H9 (cell line): ENCODE measurements around the gene MS4A14. TPM values are rescaled to one million over a fixed set of nuclear protein-coding genes. Genes with fewer than 3 reads are reported as not detected.

Experiments used
- DNase-seq: peaks from one replicate; pipeline ENCODE4 v3.0.0-alpha.2; 2017
- H2AFZ ChIP-seq: one replicate; pipeline ENCODE4 v1.6.1; 2013; ENCODE audit warnings: mild to moderate bottlenecking, low read length, control low read depth, moderate library complexity
- H2AK5ac ChIP-seq: 2 replicates; pipeline ENCODE4 v1.6.1; 2013; ENCODE audit warnings: low read length, control low read depth, mixed read lengths; ENCODE audit not compliant: insufficient read length
- H2BK120ac ChIP-seq: one replicate; pipeline ENCODE4 v1.6.1; 2013; ENCODE audit warnings: low read depth, mild to moderate bottlenecking, low read length, control low read depth, inconsistent platforms; ENCODE audit not compliant: poor library complexity, severe bottlenecking
- H2BK12ac ChIP-seq: 2 replicates; pipeline ENCODE4 v1.6.1; 2013; ENCODE audit warnings: low read length, control low read depth, mixed read lengths, low read depth; ENCODE audit not compliant: insufficient read length
- H2BK15ac ChIP-seq: 2 replicates; pipeline ENCODE4 v1.6.1; 2013; ENCODE audit warnings: low read depth, low read length, control low read depth
- H2BK20ac ChIP-seq: one replicate; pipeline ENCODE4 v1.6.1; 2013; ENCODE audit warnings: low read depth, mild to moderate bottlenecking, low read length, control low read depth, inconsistent platforms; ENCODE audit not compliant: poor library complexity, severe bottlenecking
- H2BK5ac ChIP-seq: 2 replicates; pipeline ENCODE4 v1.6.1; 2013; ENCODE audit warnings: low read length, control low read depth, mixed read lengths; ENCODE audit not compliant: insufficient read length
- H3K14ac ChIP-seq: 2 replicates; pipeline ENCODE4 v1.6.1; 2013; ENCODE audit warnings: low read length, control low read depth; ENCODE audit not compliant: insufficient read depth
- H3K18ac ChIP-seq: 2 replicates; pipeline ENCODE4 v1.6.1; 2013; ENCODE audit warnings: low read depth, mild to moderate bottlenecking, mixed read lengths, low read length, control low read depth; ENCODE audit not compliant: insufficient read length
- H3K23ac ChIP-seq: 2 replicates; pipeline ENCODE4 v1.6.1; 2013; ENCODE audit warnings: low read length, control low read depth, mixed read lengths, low read depth; ENCODE audit not compliant: insufficient read length
- H3K23me2 ChIP-seq: 2 replicates; pipeline ENCODE4 v1.6.1; 2013; ENCODE audit warnings: low read depth, mild to moderate bottlenecking, mixed read lengths, low read length, control low read depth; ENCODE audit not compliant: insufficient read length, poor library complexity, severe bottlenecking
- H3K27ac ChIP-seq: 2 replicates; pipeline ENCODE4 v1.5.1; 2013; ENCODE audit warnings: low read length, control low read depth, mixed read lengths, low read depth; ENCODE audit not compliant: insufficient read length
- H3K27me3 ChIP-seq: 2 replicates; pipeline ENCODE4 v1.6.1; 2013; ENCODE audit warnings: low read length, control low read depth, inconsistent platforms; ENCODE audit not compliant: insufficient read depth
- H3K4ac ChIP-seq: 2 replicates; pipeline ENCODE4 v1.6.1; 2013; ENCODE audit warnings: low read depth, mild to moderate bottlenecking, control low read depth, inconsistent platforms, low read length, moderate library complexity
- H3K4me1 ChIP-seq: 2 replicates; pipeline ENCODE4 v1.6.1; 2013; ENCODE audit warnings: low read length, control low read depth, inconsistent platforms; ENCODE audit not compliant: insufficient read depth
- H3K4me2 ChIP-seq: 2 replicates; pipeline ENCODE4 v1.6.1; 2013; ENCODE audit warnings: low read length, control low read depth, mixed read lengths; ENCODE audit not compliant: insufficient read length, insufficient read depth
- H3K56ac ChIP-seq: 2 replicates; pipeline ENCODE4 v1.6.1; 2013; ENCODE audit warnings: low read depth, mild to moderate bottlenecking, mixed read lengths, low read length, control low read depth; ENCODE audit not compliant: insufficient read length
- H3K79me1 ChIP-seq: 2 replicates; pipeline ENCODE4 v1.6.1; 2013; ENCODE audit warnings: low read depth, mild to moderate bottlenecking, moderate library complexity, low read length, control low read depth, inconsistent platforms; ENCODE audit not compliant: insufficient read depth, poor library complexity, severe bottlenecking
- H3K79me2 ChIP-seq: 2 replicates; pipeline ENCODE4 v1.6.1; 2013; ENCODE audit warnings: low read length, control low read depth, inconsistent platforms; ENCODE audit not compliant: insufficient read depth
- H3K9ac ChIP-seq: 2 replicates; pipeline ENCODE4 v1.6.1; 2013; ENCODE audit warnings: low read length, control low read depth, mixed read lengths; ENCODE audit not compliant: insufficient read length; ENCODE audit errors: extremely low read depth
- H3K9me3 ChIP-seq: one replicate; pipeline ENCODE4 v1.6.1; 2013; ENCODE audit warnings: low read depth, low read length, inconsistent platforms; ENCODE audit not compliant: control insufficient read depth
- H3T11ph ChIP-seq: one replicate; pipeline ENCODE4 v1.6.1; 2013; ENCODE audit warnings: mild to moderate bottlenecking, low read length, control low read depth, inconsistent platforms
- H4K20me1 ChIP-seq: one replicate; pipeline ENCODE4 v1.6.1; 2013; ENCODE audit not compliant: control insufficient read depth, insufficient read length, insufficient read depth
- H4K5ac ChIP-seq: 2 replicates; pipeline ENCODE4 v1.6.1; 2013; ENCODE audit warnings: low read depth, mild to moderate bottlenecking, mixed read lengths, low read length, control low read depth; ENCODE audit not compliant: insufficient read length
- H4K8ac ChIP-seq: replicated peaks from 2 replicates; pipeline ENCODE4 v1.6.1; 2013; ENCODE audit warnings: low read length, control low read depth, mixed read lengths, low read depth; ENCODE audit not compliant: insufficient read length
- H4K91ac ChIP-seq: 2 replicates; pipeline ENCODE4 v1.6.1; 2013; ENCODE audit warnings: low read depth, mild to moderate bottlenecking, moderate library complexity, mixed read lengths, low read length, control low read depth; ENCODE audit not compliant: insufficient read length
- H3K27ac Mint-ChIP-seq, 3 experiments: 2 replicates in 2 of 3; 3 replicates in 1 of 3; pipeline ENCODE4 v1.8.0; 2020 to 2021; ENCODE audit warnings: mixed read lengths in 3 of 3, mild to moderate bottlenecking in 1 of 3, moderate library complexity in 1 of 3
- H3K27me3 Mint-ChIP-seq: 2 replicates; pipeline ENCODE4 v1.8.0; 2021; ENCODE audit warnings: low read depth, mild to moderate bottlenecking, moderate library complexity, mixed read lengths
- H3K36me3 Mint-ChIP-seq, 3 experiments: 2 replicates in 2 of 3; 3 replicates in 1 of 3; pipeline ENCODE4 v1.8.0; 2020 to 2021; ENCODE audit warnings: low read depth in 3 of 3, mixed read lengths in 3 of 3; ENCODE audit not compliant: insufficient read depth in 1 of 3
- H3K4me1 Mint-ChIP-seq, 2 experiments: 2 replicates each; pipeline ENCODE4 v1.8.0; 2020; ENCODE audit warnings: mixed read lengths in 2 of 2
- H3K4me3 Mint-ChIP-seq, 2 experiments: 2 replicates in 1 of 2; 3 replicates in 1 of 2; pipeline ENCODE4 v1.8.0; 2020 to 2021; ENCODE audit warnings: mild to moderate bottlenecking in 2 of 2, mixed read lengths in 2 of 2, moderate library complexity in 1 of 2
- H3K9me3 Mint-ChIP-seq, 2 experiments: 2 replicates in 1 of 2; 3 replicates in 1 of 2; pipeline ENCODE4 v1.8.0; 2020; ENCODE audit warnings: mild to moderate bottlenecking in 2 of 2, mixed read lengths in 2 of 2, moderate library complexity in 1 of 2
- CTCF ChIP-seq: fragments of 200-600 bp; sonication (generic); conservative IDR thresholded peaks from 3 replicates; pipeline ENCODE4 v1.8.0; 2021; ENCODE audit warnings: antibody characterized with exemption, mild to moderate bottlenecking
- WGBS: extraction: QIAGEN DNeasy Blood & Tissue Kit; methylation state at CpG from one replicate; pipeline ENCODE4 v1.1.7; 2013; ENCODE audit warnings: missing lambda C conversion rate, low lambda C conversion rate, mixed read lengths; ENCODE audit not compliant: insufficient read length; ENCODE audit errors: extremely low coverage; 5-methylcytosine and 5-hydroxymethylcytosine counted together
- total RNA-seq: library from RNA; stranded (reverse); gene quantifications from 2 replicates; pipeline ENCODE4 v1.2.1, GENCODE V29; 2021

The MS4A14 gene
- total RNA-seq, 1 experiment from 2014 or later = not detected

GRCh38 chr11:60367009-60367408 lies 29.2 kb upstream of the MS4A14 start:
- H4K5ac ChIP-seq = no peak overlapping the region
- no peak overlapping the region for H3K4me2 ChIP-seq
- H3T11ph ChIP-seq = no peak overlapping the region
- H2AK5ac ChIP-seq = no peak overlapping the region
- no peaks in the 10 kb centered on the region for H3K27me3 ChIP-seq
- H3K4ac ChIP-seq = no peak overlapping the region
- H3K23ac ChIP-seq = no peak overlapping the region
- H3K9ac ChIP-seq = no peak overlapping the region
- Mint-ChIP-seq H3K9me3 (peaks cover 9 to 13% of the 10 kb centered on the region in 2 experiments; a peak in 4 of 5 replicates), H3K36me3 (peaks cover 2 to 28% (median 12%) of the 10 kb centered on the region in 3 experiments; a peak in 5 of 7 replicates), H3K4me3 (no peak overlapping the region), H3K27ac (no peak overlapping the region), H3K4me1 (peaks cover 42 to 59% of the 10 kb centered on the region in 2 experiments), H3K27me3 (no peaks in the 10 kb centered on the region; the same call in 1 of the 2 replicates)
- WGBS = no CpG with 5 or more reads among the region's 2 CpGs
- H3K56ac ChIP-seq = no peak overlapping the region
- H3K79me1 ChIP-seq = no peaks in the 10 kb centered on the region
- H2AFZ ChIP-seq = no peak overlapping the region
- no peak overlapping the region for H2BK120ac ChIP-seq
- H3K4me1 ChIP-seq = peaks cover 6% of the 10 kb centered on the region; the same call in 1 of the 2 replicates
- no peak overlapping the region for H2BK12ac ChIP-seq
- H2BK15ac ChIP-seq = no peak overlapping the region
- no peak overlapping the region for H2BK5ac ChIP-seq
- no peak overlapping the region for H3K18ac ChIP-seq
- no peak for TF ChIP-seq CTCF
- no peaks in the 10 kb centered on the region for H3K23me2 ChIP-seq
- H4K91ac ChIP-seq = no peak overlapping the region
- H2BK20ac ChIP-seq = no peak overlapping the region
- no peak overlapping the region for H3K27ac ChIP-seq
- H4K8ac ChIP-seq = no peak overlapping the region
- no peaks in the 10 kb centered on the region for H4K20me1 ChIP-seq
- H3K14ac ChIP-seq = no peak overlapping the region
- no peaks in the 10 kb centered on the region for H3K9me3 ChIP-seq
- H3K79me2 ChIP-seq = no peaks in the 10 kb centered on the region
- no peak for DNase-seq
